Fibroblast of skin of abdomen (primary cell): ENCODE results near the gene KRTAP9-6.
"Not testable (repeated sequence)": the region's sequence is repeated elsewhere in the genome, so short reads cannot be mapped to it uniquely, and the experiment has no call there.

ENCODE experiments used
- DNase-seq: peaks from one replicate; pipeline ENCODE4 v3.0.0-alpha.2; 2013

Gene KRTAP9-6

GRCh38 chr17:41271858-41272257 lies 6.7 kb downstream of the KRTAP9-6 start:
- DNase-seq = no peak

- DNase-seq = not testable (repeated sequence)
Observed at GRCh38 chr17:41275648-41276190, 10.5 kb downstream of the KRTAP9-6 start, which contains the start of gene KRTAP9-7. Gene KRTAP9-7 (plus strand): TSS chr17:41275698. CDS start chr17:41275698, 0 bp downstream.

DNA sequence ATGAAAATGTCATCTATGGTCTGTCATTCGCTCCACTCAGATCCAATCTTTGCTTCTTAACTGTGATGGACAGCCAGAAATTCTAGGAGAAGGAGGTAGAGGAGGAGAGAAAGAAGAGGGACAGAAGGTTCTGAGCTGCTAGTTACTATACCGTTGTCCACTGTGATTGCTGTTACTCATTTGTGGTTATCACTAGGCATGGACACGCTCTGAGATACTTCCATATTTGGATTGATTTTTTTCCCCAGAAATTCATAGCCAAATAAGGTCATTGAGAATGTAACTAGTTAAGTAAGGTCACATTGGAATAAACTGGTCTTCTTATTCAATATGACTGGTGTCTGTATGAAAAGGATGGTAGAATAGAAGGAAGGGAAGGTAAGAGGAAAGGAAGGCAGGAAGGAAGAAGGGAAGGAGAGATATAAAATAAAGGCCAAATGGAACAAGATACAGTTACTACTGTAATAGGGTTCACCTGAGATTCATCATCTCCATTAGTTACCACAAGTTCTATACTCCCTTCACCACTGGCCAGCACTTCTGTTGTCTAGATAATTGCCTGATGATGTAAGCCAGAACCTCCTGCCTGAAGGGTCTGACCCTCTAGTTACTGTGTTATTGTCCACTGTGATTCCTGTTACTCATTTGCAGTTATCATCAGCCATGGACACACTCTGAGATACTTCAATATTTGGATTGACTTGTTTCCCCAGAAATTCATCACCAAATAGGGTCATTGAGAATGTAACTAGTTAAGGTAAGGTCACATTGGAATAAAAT lies 13.2 kb downstream of the KRTAP9-6 start:
- DNase-seq = peak; percentile 20

- DNase-seq = peak; percentile 95
Observed at GRCh38 chr17:41284043-41284442, 18.9 kb downstream of the KRTAP9-6 start.

- peak; percentile 21 for DNase-seq
Observed at GRCh38 chr17:41284546-41284945, 19.4 kb downstream of the KRTAP9-6 start.

DNA sequence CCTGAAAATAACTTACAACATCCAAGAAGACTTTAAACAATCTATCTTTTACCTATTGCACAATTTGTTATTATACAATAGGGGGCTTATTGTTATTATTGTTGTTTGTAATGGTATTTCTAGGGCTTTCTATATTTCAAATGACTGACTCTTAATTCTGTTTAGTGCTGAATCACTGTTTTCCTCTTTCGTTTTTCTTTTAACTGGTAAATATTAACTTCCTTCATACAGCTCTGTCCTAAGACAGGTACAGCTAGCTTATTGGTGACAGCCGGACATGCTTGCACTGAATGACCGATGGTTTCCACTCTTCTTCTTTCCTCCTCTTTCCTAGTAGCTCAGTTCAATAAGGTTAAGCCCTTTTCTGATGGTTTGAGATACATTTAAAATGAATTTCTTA lies 21.9 kb downstream of the KRTAP9-6 start:
- no peak for DNase-seq

DNA sequence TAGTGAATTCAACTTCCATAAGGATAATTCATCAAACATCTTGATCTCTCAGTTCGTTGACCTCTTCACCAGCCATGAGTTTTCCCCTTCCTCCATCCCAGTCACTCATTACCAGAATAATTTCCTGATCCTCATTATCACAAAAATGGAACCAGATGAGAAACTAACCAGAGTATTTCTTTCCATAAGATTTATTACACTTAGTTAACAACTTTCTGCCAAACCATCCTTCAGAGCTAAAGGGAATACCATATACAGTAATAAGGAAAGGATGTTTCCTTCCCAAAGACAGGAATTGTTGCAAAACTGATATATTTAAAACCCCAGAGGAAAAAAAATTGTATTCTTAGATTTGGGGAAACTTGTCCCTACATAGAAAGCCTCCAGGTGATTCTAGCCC lies 28.8 kb downstream of the KRTAP9-6 start:
- DNase-seq = peak; percentile 71

DNA sequence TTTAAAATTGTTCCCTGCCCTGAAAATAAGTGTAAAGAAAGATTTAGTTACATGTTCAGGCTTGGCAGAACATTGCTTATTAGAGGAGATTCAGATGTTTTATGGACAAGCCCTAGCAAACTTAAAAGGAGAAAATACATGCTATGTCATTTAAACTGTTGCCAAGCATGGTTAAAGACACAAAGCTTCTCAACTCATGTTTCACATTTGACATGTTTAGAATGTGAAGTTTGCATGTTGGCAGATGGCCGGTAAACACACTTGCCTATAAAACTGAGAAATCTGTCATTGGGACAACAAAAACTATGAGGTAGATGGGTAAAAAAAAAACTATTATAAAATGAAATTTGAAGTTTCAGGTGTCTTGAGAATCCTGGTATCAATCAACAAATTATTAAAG lies 31.7 kb downstream of the KRTAP9-6 start:
- DNase-seq = no peak

GRCh38 chr17:41298458-41299135 lies 33.4 kb downstream of the KRTAP9-6 start:
- no peak for DNase-seq

GRCh38 chr17:41301204-41301790 lies 36.1 kb downstream of the KRTAP9-6 start:
- no peak for DNase-seq

- no peak for DNase-seq
Observed at GRCh38 chr17:41301916-41302901, 37.0 kb downstream of the KRTAP9-6 start, which contains the start of gene KRTAP29-1. Gene KRTAP29-1 (minus strand): TSS chr17:41302851. CDS start chr17:41302851, 0 bp downstream.

DNA sequence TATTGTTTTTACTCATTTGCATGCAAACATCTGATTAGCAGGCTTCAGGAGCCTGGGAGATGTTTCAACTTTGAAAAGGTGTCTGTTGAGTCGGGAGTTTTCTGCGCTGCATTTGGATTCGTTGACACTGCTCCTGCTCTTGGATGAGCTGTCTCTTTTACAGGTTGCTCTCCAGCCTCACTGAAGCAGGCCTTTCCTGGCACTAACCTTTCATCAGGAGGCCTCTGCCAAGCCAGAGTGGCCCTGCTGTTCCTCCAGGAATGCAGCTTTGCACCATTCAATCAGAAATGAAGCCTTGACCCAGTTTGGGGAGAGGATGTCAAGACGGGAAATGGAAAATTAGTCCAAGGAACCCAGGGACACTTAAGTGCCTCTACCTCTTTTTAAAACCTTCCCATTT lies 37.8 kb downstream of the KRTAP9-6 start:
- no peak for DNase-seq

- DNase-seq = no peak
Observed at GRCh38 chr17:41304091-41304490, 38.9 kb downstream of the KRTAP9-6 start.

DNA sequence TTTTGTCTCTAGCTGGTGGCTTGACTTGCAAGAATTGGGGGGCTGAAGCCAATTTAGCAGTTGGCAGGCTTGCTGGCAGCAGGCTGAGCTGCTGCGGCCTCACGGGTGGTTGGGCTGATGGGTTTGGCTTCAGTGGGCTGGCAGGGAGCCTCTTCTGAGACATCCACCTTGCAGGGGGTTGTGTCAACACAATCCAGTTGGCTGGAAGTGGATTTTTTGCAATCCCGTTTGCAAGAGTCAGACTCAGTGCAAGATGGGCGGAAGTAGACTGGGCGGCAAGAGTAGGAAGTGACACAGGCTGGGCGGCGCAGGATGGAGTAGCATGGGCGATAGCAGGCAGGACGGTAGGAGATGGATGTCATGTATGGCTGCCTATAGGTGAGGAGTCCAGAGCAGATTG lies 42.5 kb downstream of the KRTAP9-6 start:
- peak; percentile 27 for DNase-seq

DNA sequence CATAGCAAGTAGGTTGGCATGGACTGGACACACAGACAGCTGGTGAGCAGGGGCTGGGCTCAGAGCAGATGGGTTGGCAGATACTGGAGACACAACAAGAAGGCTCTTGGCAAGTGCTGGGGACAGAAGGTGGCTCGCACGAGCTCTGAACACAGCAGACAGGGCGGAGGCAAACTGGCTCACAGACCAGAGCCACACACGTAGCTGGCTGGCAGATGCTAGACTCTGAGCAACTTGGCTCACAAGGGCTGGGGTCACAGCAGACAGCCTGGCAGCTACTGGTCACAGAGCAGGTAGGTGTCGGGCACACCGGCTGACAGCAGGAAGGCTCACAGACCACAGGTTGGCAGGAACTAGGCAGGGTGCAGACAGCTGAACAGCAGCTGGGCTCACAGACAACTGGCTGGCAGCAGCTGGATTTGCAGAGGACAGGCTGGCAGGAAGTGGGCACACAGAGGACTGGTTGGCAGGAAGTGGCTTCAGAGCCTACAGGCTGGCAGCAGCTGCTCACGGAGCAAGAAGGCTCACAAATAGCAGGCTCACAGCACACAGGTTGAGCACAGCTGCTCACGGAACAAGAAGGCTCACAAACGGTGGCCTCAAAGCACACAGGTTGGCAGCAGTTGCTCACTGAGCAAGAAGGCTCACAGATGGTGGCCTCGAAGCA lies 43.2 kb downstream of the KRTAP9-6 start:
- DNase-seq = no peak

GRCh38 chr17:41308918-41309359 lies 43.8 kb downstream of the KRTAP9-6 start, which contains the start of gene KRTAP16-1:
Gene KRTAP16-1 (minus strand): TSS chr17:41309309. CDS start chr17:41309253, 56 bp downstream.
- no peak for DNase-seq

DNA sequence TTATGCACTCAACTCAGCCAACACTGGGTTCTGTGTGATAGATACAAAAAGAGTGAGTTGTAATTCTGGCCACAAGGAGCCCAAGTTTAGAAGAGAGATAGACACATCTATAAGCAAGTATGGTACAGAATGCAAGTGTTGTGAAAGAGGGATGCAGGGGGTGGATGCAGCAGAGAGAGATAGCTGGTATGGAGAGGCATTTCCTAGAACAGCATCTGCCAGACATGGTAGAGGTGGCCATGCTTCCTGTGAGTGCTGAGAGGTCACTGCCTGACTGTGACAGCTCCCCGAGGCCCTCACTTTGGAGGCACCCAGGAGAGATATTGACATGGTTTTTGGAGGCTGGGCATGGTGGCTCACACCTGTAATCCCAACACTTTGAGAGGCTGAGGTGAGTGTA lies 45.9 kb downstream of the KRTAP9-6 start:
- DNase-seq = no peak

GRCh38 chr17:41315204-41315794 lies 50.1 kb downstream of the KRTAP9-6 start, which contains the start of gene KRTAP17-1:
Gene KRTAP17-1 (minus strand): TSS chr17:41315710. CDS start chr17:41315650, 60 bp downstream.
- no peak for DNase-seq
